Skeletal muscle tissue (tissue), 4 donors: ENCODE measurements around the gene TULP4. TPM values are rescaled to one million over a fixed set of nuclear protein-coding genes. Genes with fewer than 3 reads are reported as not detected.

ENCODE experiments used
- H3K27ac ChIP-seq: one replicate; pipeline ENCODE4 v1.7.0; 2013; ENCODE audit warnings: mild to moderate bottlenecking, low read depth, low read length, inconsistent platforms
- H3K27me3 ChIP-seq, 3 donors: one replicate each; pipeline ENCODE4 v1.7.0; 2013; ENCODE audit warnings: low read length in 3 of 3; ENCODE audit not compliant: control insufficient read depth in 3 of 3, insufficient read depth in 3 of 3
- H3K36me3 ChIP-seq, 3 donors: one replicate each; pipeline ENCODE4 v1.7.0; 2013; ENCODE audit warnings: low read length in 3 of 3; ENCODE audit not compliant: control insufficient read depth in 3 of 3, insufficient read depth in 3 of 3
- H3K4me1 ChIP-seq, 3 donors: one replicate each; pipeline ENCODE4 v1.7.0; 2013; ENCODE audit warnings: low read length in 3 of 3, mild to moderate bottlenecking in 3 of 3; ENCODE audit not compliant: control insufficient read depth in 3 of 3, insufficient read depth in 3 of 3
- H3K4me3 ChIP-seq, 3 donors: one replicate each; pipeline ENCODE4 v1.7.0; 2013; ENCODE audit warnings: low read length in 3 of 3
- H3K9ac ChIP-seq, 3 donors: one replicate each; pipeline ENCODE4 v1.7.0; 2013; ENCODE audit warnings: low read length in 3 of 3, mild to moderate bottlenecking in 3 of 3, moderate library complexity in 2 of 3, low read depth in 1 of 3
- H3K9me3 ChIP-seq, 3 donors: one replicate each; pipeline ENCODE4 v1.7.0; 2013; ENCODE audit warnings: low read length in 3 of 3; ENCODE audit not compliant: control insufficient read depth in 3 of 3
- total RNA-seq: library from RNA; depleted of rRNA; stranded (reverse); fragments of >200 nt; gene quantifications from one replicate; pipeline ENCODE4 v1.2.3, GENCODE V29; 2014
- donor health status: Osteomylitis.

Gene TULP4
- total RNA-seq, 1 donor from 2014 or later, result 634 TPM

- peaks cover 0 to 9% (median 5%) of the 10 kb centered on the region in 3 donors for H3K4me1 ChIP-seq
- H3K27me3 ChIP-seq, result no peaks in the 10 kb centered on the region
- H3K9me3 ChIP-seq, result no peaks in the 10 kb centered on the region
- no peak overlapping the region for H3K9ac ChIP-seq
- H3K27ac ChIP-seq, result no peak overlapping the region
- H3K36me3 ChIP-seq, result peaks cover 21 to 41% (median 35%) of the 10 kb centered on the region in 3 donors
- H3K4me3 ChIP-seq, result peak overlapping the region in 1 of 3 donors; percentile 13
Measured at GRCh38 chr6:158500016-158500735, 187.9 kb downstream of the TULP4 start.

DNA sequence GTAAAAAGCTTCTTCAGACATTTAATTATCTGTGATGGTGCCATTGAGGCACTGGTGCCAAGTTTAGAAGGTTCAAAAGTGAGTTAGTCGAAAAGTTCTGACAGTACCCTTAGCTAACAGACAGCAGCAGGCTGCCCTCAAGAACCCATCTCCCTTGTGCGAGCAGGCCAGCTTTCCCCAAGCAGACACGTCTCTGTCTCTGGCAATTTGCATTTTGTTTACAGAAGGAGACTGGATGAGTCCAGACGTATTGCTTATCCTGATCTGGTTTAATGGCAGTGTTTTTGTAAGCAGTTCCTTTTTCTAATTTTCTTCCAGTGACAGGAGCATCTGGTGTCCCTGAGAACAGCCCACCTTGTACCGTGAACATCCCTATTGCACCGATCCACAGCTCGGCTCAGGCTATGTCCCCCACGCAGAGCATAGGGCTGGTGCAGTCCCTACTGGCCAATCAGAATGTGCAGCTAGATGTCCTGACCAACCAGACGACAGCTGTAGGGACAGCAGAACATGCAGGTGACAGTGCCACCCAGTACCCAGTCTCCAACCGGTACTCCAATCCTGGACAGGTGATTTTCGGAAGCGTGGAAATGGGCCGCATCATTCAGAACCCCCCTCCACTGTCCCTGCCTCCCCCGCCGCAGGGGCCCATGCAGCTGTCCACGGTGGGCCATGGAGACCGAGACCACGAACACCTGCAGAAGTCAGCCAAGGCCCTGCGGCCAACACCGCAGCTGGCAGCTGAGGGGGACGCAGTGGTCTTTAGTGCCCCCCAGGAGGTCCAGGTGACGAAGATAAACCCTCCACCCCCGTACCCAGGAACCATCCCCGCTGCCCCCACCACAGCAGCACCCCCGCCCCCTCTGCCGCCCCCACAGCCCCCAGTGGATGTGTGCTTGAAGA is 189.3 kb downstream of the TULP4 start:
- Histone ChIP-seq H3K36me3 (peaks cover 22 to 38% (median 36%) of the 10 kb centered on the region in 3 donors), H3K4me1 (peaks cover 0 to 9% (median 5%) of the 10 kb centered on the region in 3 donors), H3K27ac (no peak overlapping the region), H3K9ac (no peak overlapping the region), H3K9me3 (no peaks in the 10 kb centered on the region), H3K27me3 (no peaks in the 10 kb centered on the region), H3K4me3 (no peak overlapping the region)

- Histone ChIP-seq H3K9ac (no peak overlapping the region), H3K27me3 (no peaks in the 10 kb centered on the region), H3K27ac (no peak overlapping the region), H3K9me3 (no peaks in the 10 kb centered on the region), H3K4me1 (peaks cover 0 to 9% (median 5%) of the 10 kb centered on the region in 3 donors), H3K4me3 (no peak overlapping the region), H3K36me3 (peaks cover 30 to 46% (median 43%) of the 10 kb centered on the region in 3 donors)
Measured at GRCh38 chr6:158502263-158502950, 190.1 kb downstream of the TULP4 start.

DNA sequence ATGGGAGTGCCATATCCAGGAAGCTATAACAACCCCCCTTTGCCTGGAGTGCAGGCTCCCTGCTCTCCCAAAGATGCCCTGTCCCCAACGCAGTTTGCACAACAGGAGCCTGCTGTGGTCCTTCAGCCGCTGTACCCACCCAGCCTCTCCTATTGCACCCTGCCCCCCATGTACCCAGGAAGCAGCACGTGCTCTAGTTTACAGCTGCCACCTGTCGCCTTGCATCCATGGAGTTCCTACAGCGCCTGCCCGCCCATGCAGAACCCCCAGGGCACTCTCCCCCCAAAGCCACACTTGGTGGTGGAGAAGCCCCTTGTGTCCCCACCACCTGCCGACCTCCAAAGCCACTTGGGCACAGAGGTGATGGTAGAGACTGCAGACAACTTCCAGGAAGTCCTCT is 191.0 kb downstream of the TULP4 start:
- H3K4me3 ChIP-seq, result no peak overlapping the region

GRCh38 chr6:158503846-158504245 is 191.6 kb downstream of the TULP4 start:
- Histone ChIP-seq H3K4me1 (peaks cover 0 to 9% (median 5%) of the 10 kb centered on the region in 3 donors), H3K9me3 (no peaks in the 10 kb centered on the region), H3K27me3 (no peaks in the 10 kb centered on the region), H3K27ac (no peak overlapping the region), H3K36me3 (peaks cover 27 to 42% (median 33%) of the 10 kb centered on the region in 3 donors), H3K9ac (no peak overlapping the region), H3K4me3 (no peak overlapping the region)

More for the DNA sequence above, 191.0 kb downstream of the TULP4 start:
- peaks cover 30 to 48% (median 39%) of the 10 kb centered on the region in 3 donors for H3K36me3 ChIP-seq
- no peak overlapping the region for H3K27ac ChIP-seq
- H3K4me1 ChIP-seq, result peaks cover 0 to 9% (median 5%) of the 10 kb centered on the region in 3 donors
- H3K9me3 ChIP-seq, result no peaks in the 10 kb centered on the region
- H3K27me3 ChIP-seq, result no peaks in the 10 kb centered on the region
- no peak overlapping the region for H3K9ac ChIP-seq

DNA sequence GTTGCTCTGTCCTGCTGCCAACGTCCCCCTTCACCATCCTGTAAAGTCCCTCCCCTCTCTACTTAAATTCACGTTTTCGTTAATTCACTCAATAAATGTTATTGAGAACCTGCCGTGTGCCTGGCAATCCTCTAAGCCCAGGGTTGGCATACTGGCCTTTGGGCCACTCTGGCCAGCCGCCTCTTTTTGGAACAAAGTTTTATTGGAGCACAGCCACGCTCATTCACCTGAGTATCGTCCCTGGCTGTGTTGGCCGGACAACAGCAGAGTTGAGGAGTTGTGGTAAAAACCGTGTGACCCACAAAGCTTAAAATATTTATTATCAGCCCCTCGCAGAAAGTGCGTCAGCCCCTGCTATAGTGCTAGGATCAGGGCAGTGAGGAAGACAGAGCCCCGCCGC is 192.9 kb downstream of the TULP4 start:
- Histone ChIP-seq H3K4me3 (no peak overlapping the region), H3K9me3 (no peaks in the 10 kb centered on the region), H3K9ac (no peak overlapping the region), H3K4me1 (peaks cover 0 to 5% (median 4%) of the 10 kb centered on the region in 3 donors), H3K36me3 (peaks cover 24 to 33% (median 24%) of the 10 kb centered on the region in 3 donors), H3K27ac (no peak overlapping the region), H3K27me3 (no peaks in the 10 kb centered on the region)

DNA sequence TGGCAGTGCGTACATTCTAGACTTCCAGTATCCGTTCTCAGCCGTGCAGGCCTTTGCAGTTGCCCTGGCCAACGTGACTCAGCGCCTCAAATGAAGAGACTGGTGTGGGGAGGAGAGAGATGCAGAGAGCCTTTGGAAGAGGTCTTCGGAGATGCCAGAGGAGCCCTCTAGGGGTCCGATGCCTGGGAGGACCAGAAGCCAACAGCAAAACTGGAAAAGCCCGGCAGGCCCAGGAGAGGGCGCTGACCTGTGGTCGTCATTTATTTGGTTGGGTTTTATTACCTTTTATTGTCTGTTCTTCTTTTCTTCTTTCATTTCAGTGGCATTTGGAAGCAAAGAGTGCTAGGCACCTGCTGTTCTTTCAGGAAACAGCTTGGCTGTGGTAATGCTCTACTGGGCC is 194.3 kb downstream of the TULP4 start:
- no peaks in the 10 kb centered on the region for H3K9me3 ChIP-seq
- H3K27ac ChIP-seq, result no peak overlapping the region
- H3K36me3 ChIP-seq, result peaks cover 16 to 23% (median 21%) of the 10 kb centered on the region in 3 donors
- H3K4me3 ChIP-seq, result no peak overlapping the region
- no peak overlapping the region for H3K9ac ChIP-seq
- no peaks in the 10 kb centered on the region for H3K4me1 ChIP-seq
- H3K27me3 ChIP-seq, result no peaks in the 10 kb centered on the region

DNA sequence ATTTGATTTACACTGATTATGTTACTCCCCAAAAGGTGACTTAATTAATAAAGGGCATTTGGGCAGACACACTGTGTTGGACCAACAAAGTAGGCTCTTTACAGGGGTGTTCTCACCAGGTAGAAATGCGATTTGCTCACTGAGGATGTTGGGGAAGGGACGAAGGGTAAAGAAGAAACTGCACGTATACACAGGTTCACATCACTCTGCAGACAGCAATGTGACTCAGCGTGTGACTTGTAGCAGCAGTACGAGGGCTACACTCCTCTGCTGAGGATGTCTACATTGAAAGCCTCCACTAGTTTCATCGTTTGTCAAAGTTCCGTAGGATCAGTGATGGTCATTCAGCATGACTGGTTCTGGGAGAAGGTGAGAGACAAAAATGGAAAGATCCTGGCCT is 194.9 kb downstream of the TULP4 start:
- Histone ChIP-seq H3K27ac (no peak overlapping the region), H3K36me3 (peaks cover 14 to 20% (median 18%) of the 10 kb centered on the region in 3 donors), H3K9ac (no peak overlapping the region)

GRCh38 chr6:158508450-158508849 is 196.2 kb downstream of the TULP4 start:
- Histone ChIP-seq H3K9ac (no peak overlapping the region), H3K9me3 (no peaks in the 10 kb centered on the region), H3K4me1 (no peaks in the 10 kb centered on the region), H3K36me3 (peaks cover 12 to 20% (median 12%) of the 10 kb centered on the region in 3 donors), H3K27ac (no peak overlapping the region), H3K4me3 (no peak overlapping the region), H3K27me3 (no peaks in the 10 kb centered on the region)

More for the DNA sequence above, 194.9 kb downstream of the TULP4 start:
- Histone ChIP-seq H3K9me3 (no peaks in the 10 kb centered on the region), H3K27me3 (no peaks in the 10 kb centered on the region), H3K4me1 (no peaks in the 10 kb centered on the region), H3K4me3 (no peak overlapping the region)
